Measurements from ENCODE around the gene EIF4A3.
"Not testable (repeated sequence)": the region's sequence is repeated elsewhere in the genome, so short reads cannot be mapped to it uniquely, and the experiment has no call there.

EIF4A3 gene

GRCh38 chr17:80171681-80172080 is 24.8 kb upstream of the EIF4A3 start:
- H3K36me3 ChIP-seq (ENCODE audit: insufficient read depth, low read length) = no peaks in the 10 kb centered on the region
- no peak overlapping the region for H3K27ac ChIP-seq (ENCODE audit: low read depth, low read length)
- WGBS = 94% methylated on average over 7 of the region's 7 CpGs
- H3K9me3 ChIP-seq (ENCODE audit: insufficient read depth, low read depth, low read length) = no peaks in the 10 kb centered on the region
- H3K4me1 ChIP-seq (ENCODE audit: insufficient read depth, low read length) = no peaks in the 10 kb centered on the region
- no peaks in the 10 kb centered on the region for H3K27me3 ChIP-seq (ENCODE audit: insufficient read depth, low read length)
- no peak overlapping the region for H3K4me3 ChIP-seq (ENCODE audit: low read length)
- H3K9ac ChIP-seq (ENCODE audit: low read depth, low read length) = no peak overlapping the region

GRCh38 chr17:80169784-80170500 is 23.0 kb upstream of the EIF4A3 start, which contains the start of gene CARD14:
CARD14 (plus strand) TSS chr17:80170030; CDS start chr17:80181439, 11,409 bp downstream.
- H3K4me1 ChIP-seq (ENCODE audit: insufficient read depth, low read length) = no peaks in the 10 kb centered on the region
- H3K27me3 ChIP-seq (ENCODE audit: insufficient read depth, low read length) = no peaks in the 10 kb centered on the region
- WGBS = 90% methylated on average over 19 of the region's 19 CpGs
- H3K27ac ChIP-seq (ENCODE audit: low read depth, low read length) = no peak within 1 kb of the TSS
- H3K4me3 ChIP-seq (ENCODE audit: low read length) = no peak within 1 kb of the TSS
- no peak within 1 kb of the TSS for H3K9ac ChIP-seq (ENCODE audit: low read depth, low read length)
- no peaks in the 10 kb centered on the region for H3K36me3 ChIP-seq (ENCODE audit: insufficient read depth, low read length)
- H3K9me3 ChIP-seq (ENCODE audit: insufficient read depth, low read depth, low read length) = no peaks in the 10 kb centered on the region

- 92% methylated on average over 5 of the region's 5 CpGs for WGBS
- H3K27ac ChIP-seq (ENCODE audit: low read depth, low read length) = no peak overlapping the region
These were observed 22.2 kb upstream of the EIF4A3 start for GRCh38 chr17:80169107-80169506.

GRCh38 chr17:80168371-80168770 is 21.4 kb upstream of the EIF4A3 start:
- 85% methylated on average over 5 of the region's 5 CpGs for WGBS

More at GRCh38 chr17:80169107-80169506, 22.2 kb upstream of the EIF4A3 start:
- no peaks in the 10 kb centered on the region for H3K9me3 ChIP-seq (ENCODE audit: insufficient read depth, low read depth, low read length)
- H3K4me1 ChIP-seq (ENCODE audit: insufficient read depth, low read length) = no peaks in the 10 kb centered on the region
- no peak overlapping the region for H3K9ac ChIP-seq (ENCODE audit: low read depth, low read length)
- H3K27me3 ChIP-seq (ENCODE audit: insufficient read depth, low read length) = no peaks in the 10 kb centered on the region
- H3K4me3 ChIP-seq (ENCODE audit: low read length) = no peak overlapping the region
- no peaks in the 10 kb centered on the region for H3K36me3 ChIP-seq (ENCODE audit: insufficient read depth, low read length)

GRCh38 chr17:80166446-80166845 is 19.5 kb upstream of the EIF4A3 start:
- Histone ChIP-seq H3K9ac (ENCODE audit: low read depth, low read length) (no peak overlapping the region), H3K9me3 (ENCODE audit: insufficient read depth, low read depth, low read length) (no peaks in the 10 kb centered on the region), H3K27ac (ENCODE audit: low read depth, low read length) (no peak overlapping the region), H3K36me3 (ENCODE audit: insufficient read depth, low read length) (no peaks in the 10 kb centered on the region), H3K4me3 (ENCODE audit: low read length) (no peak overlapping the region), H3K27me3 (ENCODE audit: insufficient read depth, low read length) (no peaks in the 10 kb centered on the region), H3K4me1 (ENCODE audit: insufficient read depth, low read length) (0 out of 2 replicates have a peak, but pooled peaks cover 2% of the 10 kb centered on the region)
- WGBS = 95% methylated on average over 6 of the region's 6 CpGs

More at GRCh38 chr17:80168371-80168770, 21.4 kb upstream of the EIF4A3 start:
- H3K9me3 ChIP-seq (ENCODE audit: insufficient read depth, low read depth, low read length) = no peaks in the 10 kb centered on the region
- no peaks in the 10 kb centered on the region for H3K4me1 ChIP-seq (ENCODE audit: insufficient read depth, low read length)
- H3K27ac ChIP-seq (ENCODE audit: low read depth, low read length) = no peak overlapping the region
- no peaks in the 10 kb centered on the region for H3K27me3 ChIP-seq (ENCODE audit: insufficient read depth, low read length)
- H3K9ac ChIP-seq (ENCODE audit: low read depth, low read length) = no peak overlapping the region
- H3K4me3 ChIP-seq (ENCODE audit: low read length) = no peak overlapping the region
- H3K36me3 ChIP-seq (ENCODE audit: insufficient read depth, low read length) = no peaks in the 10 kb centered on the region

- H3K9ac ChIP-seq (ENCODE audit: low read depth, low read length) = no peak overlapping the region
- H3K4me3 ChIP-seq (ENCODE audit: low read length) = no peak overlapping the region
- WGBS = 86% methylated on average over 11 of the region's 11 CpGs
- no peak overlapping the region for H3K27ac ChIP-seq (ENCODE audit: low read depth, low read length)
- no peaks in the 10 kb centered on the region for H3K9me3 ChIP-seq (ENCODE audit: insufficient read depth, low read depth, low read length)
- peaks cover 24% of the 10 kb centered on the region for H3K4me1 ChIP-seq (ENCODE audit: insufficient read depth, low read length)
- no peaks in the 10 kb centered on the region for H3K27me3 ChIP-seq (ENCODE audit: insufficient read depth, low read length)
- H3K36me3 ChIP-seq (ENCODE audit: insufficient read depth, low read length) = no peaks in the 10 kb centered on the region
These were observed 17.3 kb upstream of the EIF4A3 start for GRCh38 chr17:80164185-80164584.

GRCh38 chr17:80163336-80163735 is 16.4 kb upstream of the EIF4A3 start:
- no peak overlapping the region for H3K27ac ChIP-seq (ENCODE audit: low read depth, low read length)
- H3K27me3 ChIP-seq (ENCODE audit: insufficient read depth, low read length) = no peaks in the 10 kb centered on the region
- no peak overlapping the region for H3K9ac ChIP-seq (ENCODE audit: low read depth, low read length)
- no peaks in the 10 kb centered on the region for H3K9me3 ChIP-seq (ENCODE audit: insufficient read depth, low read depth, low read length)
- WGBS = 98% methylated on average over 4 of the region's 4 CpGs
- peaks cover 31% of the 10 kb centered on the region for H3K4me1 ChIP-seq (ENCODE audit: insufficient read depth, low read length)
- H3K36me3 ChIP-seq (ENCODE audit: insufficient read depth, low read length) = no peaks in the 10 kb centered on the region
- no peak overlapping the region for H3K4me3 ChIP-seq (ENCODE audit: low read length)

GRCh38 chr17:80160536-80160935 is 13.6 kb upstream of the EIF4A3 start:
- Histone ChIP-seq H3K36me3 (ENCODE audit: insufficient read depth, low read length) (no peaks in the 10 kb centered on the region), H3K27ac (ENCODE audit: low read depth, low read length) (peak overlapping the region; percentile 66; the same call in 1 of the 2 replicates), H3K9ac (ENCODE audit: low read depth, low read length) (no peak overlapping the region), H3K9me3 (ENCODE audit: insufficient read depth, low read depth, low read length) (peaks cover 25% of the 10 kb centered on the region), H3K4me3 (ENCODE audit: low read length) (peak overlapping the region; percentile 29), H3K27me3 (ENCODE audit: insufficient read depth, low read length) (no peaks in the 10 kb centered on the region), H3K4me1 (ENCODE audit: insufficient read depth, low read length) (peaks cover 31% of the 10 kb centered on the region)
- 7% methylated on average over 3 of the region's 3 CpGs for WGBS

- H3K9me3 ChIP-seq (ENCODE audit: insufficient read depth, low read depth, low read length) = peaks cover 29% of the 10 kb centered on the region
- H3K27ac ChIP-seq (ENCODE audit: low read depth, low read length) = no peak overlapping the region
- H3K4me1 ChIP-seq (ENCODE audit: insufficient read depth, low read length) = peaks cover 31% of the 10 kb centered on the region
- H3K36me3 ChIP-seq (ENCODE audit: insufficient read depth, low read length) = no peaks in the 10 kb centered on the region
- H3K27me3 ChIP-seq (ENCODE audit: insufficient read depth, low read length) = no peaks in the 10 kb centered on the region
- no peak overlapping the region for H3K9ac ChIP-seq (ENCODE audit: low read depth, low read length)
- H3K4me3 ChIP-seq (ENCODE audit: low read length) = no peak overlapping the region
- WGBS = 53% methylated on average over 1 of the region's 2 CpGs
These were observed 11.9 kb upstream of the EIF4A3 start for GRCh38 chr17:80158846-80159245.

- peak overlapping the region; percentile 46; the same call in 1 of the 2 replicates for H3K27ac ChIP-seq (ENCODE audit: low read depth, low read length)
- H3K4me1 ChIP-seq (ENCODE audit: insufficient read depth, low read length) = peaks cover 35% of the 10 kb centered on the region
- not testable (repeated sequence) for H3K4me3 ChIP-seq (ENCODE audit: low read length); H3K27me3 ChIP-seq (ENCODE audit: insufficient read depth, low read length); H3K9ac ChIP-seq (ENCODE audit: low read depth, low read length); H3K36me3 ChIP-seq (ENCODE audit: insufficient read depth, low read length)
- 71% methylated on average over 2 of the region's 2 CpGs for WGBS
- peaks cover 29% of the 10 kb centered on the region for H3K9me3 ChIP-seq (ENCODE audit: insufficient read depth, low read depth, low read length)
These were observed 8.7 kb upstream of the EIF4A3 start for GRCh38 chr17:80155600-80155999.

- Histone ChIP-seq H3K9ac (ENCODE audit: low read depth, low read length) (no peak overlapping the region), H3K9me3 (ENCODE audit: insufficient read depth, low read depth, low read length) (peaks cover 29% of the 10 kb centered on the region), H3K4me3 (ENCODE audit: low read length) (no peak overlapping the region), H3K27me3 (ENCODE audit: insufficient read depth, low read length) (no peaks in the 10 kb centered on the region), H3K36me3 (ENCODE audit: insufficient read depth, low read length) (no peaks in the 10 kb centered on the region), H3K27ac (ENCODE audit: low read depth, low read length) (peak overlapping the region; percentile 74; the same call in 1 of the 2 replicates), H3K4me1 (ENCODE audit: insufficient read depth, low read length) (peaks cover 22% of the 10 kb centered on the region; the same call in 1 of the 2 replicates)
- WGBS = 27% methylated on average over 5 of the region's 5 CpGs
These were observed 7.2 kb upstream of the EIF4A3 start for GRCh38 chr17:80154166-80154565.

Measured in HUES64 (cell line).